ENCODE results near the gene NSDHL. TPM values are rescaled to one million over a fixed set of nuclear protein-coding genes. Genes with fewer than 3 reads are reported as not detected.

Gene NSDHL
- total RNA-seq, 3 donors from 2014 or later, result 13.1 to 20.8 (median 16.7) TPM

DNA sequence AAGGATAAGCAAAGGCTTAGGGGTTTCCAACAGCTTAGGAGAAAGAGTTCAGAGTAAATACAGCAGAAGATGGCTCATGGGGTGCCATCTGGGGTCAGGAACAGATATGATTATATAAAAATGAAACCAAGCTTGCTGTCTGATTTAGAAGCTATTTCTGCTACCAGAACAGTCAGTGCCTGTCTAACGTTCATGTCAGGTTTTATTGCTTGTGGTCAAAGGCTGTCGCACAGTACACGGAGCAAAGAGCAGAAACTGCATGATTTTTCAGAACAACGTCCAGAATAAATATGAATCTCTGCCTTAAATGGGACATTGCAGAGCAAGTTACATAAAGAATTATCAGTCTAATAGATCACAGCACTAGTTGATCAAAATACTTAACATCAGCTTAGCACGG lies 17.7 kb upstream of the NSDHL start:
- H3K36me3 ChIP-seq, result no peaks in the 10 kb centered on the region
- H3K27me3 ChIP-seq, result peaks cover 0 to 26% of the 10 kb centered on the region in 2 donors
- intact Hi-C loops (cut with DNase I; ENCODE audit: low total_unique reads), result no loop called here
- no peak for DNase-seq (ENCODE audit: low spot score in 2 of 2)
- TF ChIP-seq POLR2A (IDR thresholded peaks at IDR 0.05) (no peak), POLR2AphosphoS5 (IDR thresholded peaks at IDR 0.05) (no peak), CTCF (IDR thresholded peaks at IDR 0.05) (no peak)
- H3K4me3 ChIP-seq, result no peak overlapping the region
- H3K27ac ChIP-seq, result no peak overlapping the region
- H3K4me1 ChIP-seq, result no peaks in the 10 kb centered on the region
- H3K9me3 ChIP-seq, result no peaks in the 10 kb centered on the region

- DNase-seq (ENCODE audit: low spot score in 2 of 2), result no peak
- H3K9me3 ChIP-seq, result no peaks in the 10 kb centered on the region
- intact Hi-C loops (cut with DNase I; ENCODE audit: low total_unique reads), result no loop called here
- no peak overlapping the region for H3K27ac ChIP-seq
- H3K27me3 ChIP-seq, result peaks cover 0 to 26% of the 10 kb centered on the region in 2 donors
- TF ChIP-seq CTCF (IDR thresholded peaks at IDR 0.05), result no peak
- no peak for TF ChIP-seq POLR2AphosphoS5 (IDR thresholded peaks at IDR 0.05)
- no peak for TF ChIP-seq POLR2A (IDR thresholded peaks at IDR 0.05)
- H3K4me1 ChIP-seq, result no peaks in the 10 kb centered on the region
- H3K4me3 ChIP-seq, result no peak overlapping the region
- no peaks in the 10 kb centered on the region for H3K36me3 ChIP-seq
Observed at GRCh38 chrX:152814048-152814447, 16.8 kb upstream of the NSDHL start.

GRCh38 chrX:152817078-152817764 lies 13.6 kb upstream of the NSDHL start:
- intact Hi-C loops (cut with DNase I; ENCODE audit: low total_unique reads), result no loop called here
- H3K9me3 ChIP-seq, result no peaks in the 10 kb centered on the region
- TF ChIP-seq CTCF (IDR thresholded peaks at IDR 0.05) (no peak), POLR2A (IDR thresholded peaks at IDR 0.05) (no peak), POLR2AphosphoS5 (IDR thresholded peaks at IDR 0.05) (no peak)
- H3K4me3 ChIP-seq, result no peak overlapping the region
- peaks cover 0 to 22% of the 10 kb centered on the region in 2 donors for H3K27me3 ChIP-seq
- DNase-seq (ENCODE audit: low spot score in 2 of 2), result no peak
- no peaks in the 10 kb centered on the region for H3K36me3 ChIP-seq
- no peaks in the 10 kb centered on the region for H3K4me1 ChIP-seq
- no peak overlapping the region for H3K27ac ChIP-seq

DNA sequence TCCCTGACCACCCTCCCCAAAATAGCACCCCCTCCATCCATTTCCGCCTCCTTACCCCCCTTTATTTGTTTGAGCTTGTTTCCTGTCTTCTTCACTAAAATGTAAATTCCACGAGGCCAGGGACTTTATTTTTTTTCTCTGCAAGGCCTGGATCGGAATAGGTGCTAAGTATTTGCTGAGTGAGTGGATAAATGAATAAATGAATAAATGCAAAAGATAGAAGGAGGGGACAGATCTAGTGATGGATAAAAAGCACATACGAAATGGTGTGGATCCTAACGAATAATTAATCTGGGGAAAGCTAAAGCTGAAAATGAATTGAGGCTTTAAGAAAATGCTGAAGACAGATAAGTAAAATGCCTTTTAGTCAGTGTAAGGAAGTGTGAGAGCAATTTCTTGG lies 12.5 kb upstream of the NSDHL start:
- Histone ChIP-seq H3K4me1 (no peaks in the 10 kb centered on the region), H3K4me3 (no peak overlapping the region), H3K27me3 (peaks cover 0 to 31% of the 10 kb centered on the region in 2 donors), H3K9me3 (no peaks in the 10 kb centered on the region), H3K36me3 (no peaks in the 10 kb centered on the region), H3K27ac (no peak overlapping the region)
- TF ChIP-seq POLR2AphosphoS5 (IDR thresholded peaks at IDR 0.05), result no peak
- TF ChIP-seq POLR2A (IDR thresholded peaks at IDR 0.05), result no peak
- TF ChIP-seq CTCF (IDR thresholded peaks at IDR 0.05), result no peak
- intact Hi-C loops (cut with DNase I; ENCODE audit: low total_unique reads), result no loop called here
- DNase-seq (ENCODE audit: low spot score in 2 of 2), result no peak

- Histone ChIP-seq H3K4me1 (no peaks in the 10 kb centered on the region), H3K36me3 (no peaks in the 10 kb centered on the region), H3K9me3 (no peaks in the 10 kb centered on the region), H3K4me3 (no peak overlapping the region), H3K27ac (no peak overlapping the region), H3K27me3 (peaks cover 0 to 39% of the 10 kb centered on the region in 2 donors)
- intact Hi-C loops (cut with DNase I; ENCODE audit: low total_unique reads), result no loop called here
- TF ChIP-seq POLR2A (IDR thresholded peaks at IDR 0.05) (no peak), POLR2AphosphoS5 (IDR thresholded peaks at IDR 0.05) (no peak), CTCF (IDR thresholded peaks at IDR 0.05) (no peak)
- no peak for DNase-seq (ENCODE audit: low spot score in 2 of 2)
Observed at GRCh38 chrX:152819266-152819665, 11.6 kb upstream of the NSDHL start.
